Measurements from ENCODE around the gene TNKS2. TPM values are rescaled to one million over a fixed set of nuclear protein-coding genes. Genes with fewer than 3 reads are reported as not detected.

The TNKS2 gene
- total RNA-seq, 1 experiment from 2014 or later = 46.2 TPM

GRCh38 chr10:91768123-91768522, 30.1 kb upstream of the TNKS2 start:
- in situ Hi-C loops (cut with HindIII; ENCODE audit: low pct_unique_long_range_greater_than_20kb, low sequenced_read_pairs) (no loop called here), intact Hi-C loops (cut with micrococcal nuclease; ENCODE audit: unreplicated experiment) (no loop called here)
- POLR2A ChIA-PET = no interaction called here
- no peaks in the 10 kb centered on the region for H3K4me1 ChIP-seq (ENCODE audit: control insufficient read depth, insufficient read depth, low read length)
- H3K36me3 ChIP-seq (ENCODE audit: control insufficient read depth, insufficient read depth, low read length) = no peaks in the 10 kb centered on the region
- H3K27me3 ChIP-seq (ENCODE audit: control insufficient read depth, insufficient read depth, low read length) = no peaks in the 10 kb centered on the region
- DNase-seq (ENCODE audit: low read depth, low spot score) = no peak
- ATAC-seq = no peak
- H3K9me3 ChIP-seq (ENCODE audit: control insufficient read depth, insufficient read depth, low read depth, low read length) = no peaks in the 10 kb centered on the region
- no peak overlapping the region for H3K4me3 ChIP-seq (ENCODE audit: low read depth in 2 of 2, low read length in 2 of 2)
- BruUV-seq (replicated peaks) = no TSS peak
- CTCF ChIA-PET = no interaction called here
- H3K27ac ChIP-seq (ENCODE audit: low read length) = no peak overlapping the region
- TF ChIP-seq POLR2AphosphoS5 (IDR thresholded peaks at IDR 0.05; ENCODE audit: low read depth, low read length) (no peak), TCF7L2 (IDR thresholded peaks at IDR 0.05; ENCODE audit: low read depth, low read length) (no peak), REST (IDR thresholded peaks at IDR 0.05; ENCODE audit: insufficient read depth in 1 of 2, low read depth in 2 of 2, low read length in 1 of 2) (no peak), CTCF (IDR thresholded peaks at IDR 0.05) (no peak), SIN3A (IDR thresholded peaks at IDR 0.05; ENCODE audit: borderline replicate concordance, insufficient read depth, low read depth, low read length) (no peak)

GRCh38 chr10:91771907-91772306, 26.3 kb upstream of the TNKS2 start:
- DNase-seq (ENCODE audit: low read depth, low spot score) = no peak
- ChIA-PET CTCF (no interaction called here), POLR2A (no interaction called here)
- Histone ChIP-seq H3K27ac (ENCODE audit: low read length) (no peak overlapping the region), H3K27me3 (ENCODE audit: control insufficient read depth, insufficient read depth, low read length) (no peaks in the 10 kb centered on the region), H3K36me3 (ENCODE audit: control insufficient read depth, insufficient read depth, low read length) (no peaks in the 10 kb centered on the region), H3K4me3 (ENCODE audit: low read depth in 2 of 2, low read length in 2 of 2) (no peak overlapping the region), H3K4me1 (ENCODE audit: control insufficient read depth, insufficient read depth, low read length) (no peaks in the 10 kb centered on the region), H3K9me3 (ENCODE audit: control insufficient read depth, insufficient read depth, low read depth, low read length) (no peaks in the 10 kb centered on the region)
- ATAC-seq = no peak
- in situ Hi-C loops (cut with HindIII; ENCODE audit: low pct_unique_long_range_greater_than_20kb, low sequenced_read_pairs) (no loop called here), intact Hi-C loops (cut with micrococcal nuclease; ENCODE audit: unreplicated experiment) (loop anchor here (10.0 kb wide), 1 partner anchor 57 kb away; no protein-coding TSS in a partner anchor)
- no TSS peak for BruUV-seq (replicated peaks)
- no peak for TF ChIP-seq CTCF (IDR thresholded peaks at IDR 0.05)
- no peak for TF ChIP-seq REST (IDR thresholded peaks at IDR 0.05; ENCODE audit: insufficient read depth in 1 of 2, low read depth in 2 of 2, low read length in 1 of 2)
- no peak for TF ChIP-seq SIN3A (IDR thresholded peaks at IDR 0.05; ENCODE audit: borderline replicate concordance, insufficient read depth, low read depth, low read length)
- no peak for TF ChIP-seq POLR2AphosphoS5 (IDR thresholded peaks at IDR 0.05; ENCODE audit: low read depth, low read length)
- TF ChIP-seq TCF7L2 (IDR thresholded peaks at IDR 0.05; ENCODE audit: low read depth, low read length) = no peak

All from Panc1 (cell line).